SH-SY5Y (cell line): ENCODE results near the gene FOCAD.

Source experiments
- GATA2 ChIP-seq: IDR thresholded peaks from 2 replicates; pipeline ENCODE4 v1.6.1; 2011; ENCODE audit warnings: mild to moderate bottlenecking, low read depth, low read length
- GATA3 ChIP-seq: IDR thresholded peaks from 2 replicates; pipeline ENCODE4 v1.6.1; 2011; ENCODE audit warnings: low read depth, mild to moderate bottlenecking, low read length, moderate library complexity

GRCh38 chr9:20702570-20702969, 18.5 kb downstream of the FOCAD start:
- no peak for TF ChIP-seq GATA2
- TF ChIP-seq GATA3, result no peak
